Psoas muscle (tissue), 8 donors: ENCODE results near the gene SLC35G2. TPM values are rescaled to one million over a fixed set of nuclear protein-coding genes. Genes with fewer than 3 reads are reported as not detected.

Experiments
- ATAC-seq, 4 donors: fragments of 200-7000 bp; cut with Tn5 transposase; one replicate each; pipeline ENCODE4 v1.9.1; 2020; ENCODE audit warnings: moderate library complexity in 3 of 4, mild to moderate bottlenecking in 2 of 4
- DNase-seq, 2 donors: peaks; one replicate each; pipeline ENCODE4 v3.0.0-alpha.2; 2020
- H3K27ac ChIP-seq: fragments of 200-600 bp; one replicate; pipeline ENCODE4 v1.8.0; 2022
- H3K27me3 ChIP-seq, 3 donors: fragments of 200-600 bp in 1 of 3; one replicate each; pipeline versions ENCODE4 v1.6.1 to v1.8.0; 2013 to 2022; ENCODE audit warnings: low read length in 2 of 3, mild to moderate bottlenecking in 2 of 3, moderate library complexity in 1 of 3; ENCODE audit not compliant: insufficient read depth in 3 of 3
- H3K36me3 ChIP-seq, 2 donors: fragments of 200-600 bp in 1 of 2; one replicate each; pipeline versions ENCODE4 v1.6.1 to v1.8.0; 2013 to 2022; ENCODE audit warnings: low read depth in 1 of 2, mild to moderate bottlenecking in 1 of 2, moderate library complexity in 1 of 2; ENCODE audit not compliant: insufficient read depth in 1 of 2
- H3K4me1 ChIP-seq: fragments of 200-600 bp; one replicate; pipeline ENCODE4 v1.8.0; 2022
- H3K4me3 ChIP-seq: fragments of 200-600 bp; one replicate; pipeline ENCODE4 v1.8.0; 2022; ENCODE audit warnings: mild to moderate bottlenecking
- H3K9me3 ChIP-seq: fragments of 200-600 bp; one replicate; pipeline ENCODE4 v1.8.0; 2022
- WGBS, 3 donors: extraction: QIAGEN DNeasy Blood & Tissue Kit; methylation state at CpG; one replicate each; pipeline versions ENCODE4 v1.1.6 to v1.1.7; 2013; 5-methylcytosine and 5-hydroxymethylcytosine counted together
- intact Hi-C, 2 donors: fragments of 100-400 bp; cut with DNase I; formaldehyde crosslinking; loops; one replicate each; pipeline versions ENCODE4 v1.11.0 to v1.14.2; 2022
- polyA plus RNA-seq, 3 donors: library from polyadenylated mRNA; stranded (reverse); fragments of 200-250 nt; gene quantifications; one replicate each; pipeline ENCODE4 v1.2.3, GENCODE V29; 2013
- total RNA-seq, 4 donors: library from RNA; stranded (reverse); fragmentation: NEBNext Ultra II Directional in 2 of 4; extraction: Animal tissue kit (Norgen Biotek cat#: 25700) in 2 of 4; gene quantifications; one replicate each; pipeline versions ENCODE4 v1.2.1 to v1.2.4, GENCODE V29; 2021 to 2023
- TF ChIP-seq, protein P1 (sequence below): fragments of 200-600 bp; IDR thresholded peaks from one replicate; pipeline ENCODE4 v1.8.0; 2022; ENCODE audit warnings: antibody characterized with exemption
- donor health status: healthy with polysubstance abuse.
- donor health status: DM: no; HTN: no; CAD: no; lungs with moderate emphysema.
- donor health status: Bipolar disorder and iron deficiency.
- donor health status: healthy.
- donor health status: DM: yes; HTN: yes; CAD: no.
- donor health status: DM: no; HTN: no; CAD: no.
- donor health status: DM: no; HTN: no; CAD: no.
- donor health status: DM: yes; HTN: yes; CAD: no.

The SLC35G2 gene
- total and polyA plus RNA-seq, 7 donors, result 0.69 to 2.5 (median 1.5) TPM

DNA sequence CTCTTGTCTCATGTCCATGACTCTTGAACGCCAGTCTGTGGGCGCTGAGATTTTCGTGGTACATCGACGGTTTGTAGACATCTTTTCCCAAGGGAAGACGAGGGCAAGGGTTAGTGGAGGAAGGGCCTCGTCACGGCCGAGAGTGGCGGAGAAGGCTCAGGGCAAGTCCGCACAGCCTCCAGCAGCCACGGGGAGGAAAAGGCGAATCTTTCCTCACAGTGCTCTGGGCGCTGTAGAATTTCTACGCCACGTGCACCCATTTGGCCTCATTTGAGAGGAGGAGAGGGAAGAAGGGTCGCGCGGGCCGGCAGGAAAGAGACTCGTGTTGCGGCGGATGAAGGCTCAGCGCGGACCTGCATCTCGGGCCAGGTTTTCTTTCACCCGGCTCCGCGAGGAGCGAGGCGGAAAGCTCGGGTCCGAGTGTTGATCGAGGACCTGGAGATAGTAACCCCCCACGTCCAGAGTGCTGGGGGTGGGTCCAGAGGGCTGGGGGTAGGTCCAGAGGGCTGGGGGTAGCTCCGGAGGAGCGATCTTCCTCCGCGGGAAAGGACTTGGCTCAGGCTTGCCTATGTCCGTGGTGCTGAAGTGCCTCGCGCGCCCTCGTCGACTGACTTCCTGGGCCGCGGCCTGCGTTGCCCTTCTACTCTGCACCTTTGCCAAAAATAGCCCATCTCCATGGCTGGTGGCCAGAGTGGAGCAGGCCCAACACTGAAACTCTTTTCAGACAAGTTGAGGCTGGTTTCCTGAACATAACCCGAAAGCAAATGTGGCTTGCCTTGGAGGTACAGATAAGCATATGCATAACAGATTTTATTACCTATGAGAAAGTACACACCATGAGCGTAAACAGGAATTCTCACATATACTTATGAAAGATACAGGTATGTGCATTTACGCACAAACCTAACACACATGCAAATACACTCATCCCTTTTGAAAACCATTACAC is 1.1 kb downstream of the SLC35G2 start:
- Histone ChIP-seq H3K36me3 (no peaks in the 10 kb centered on the region), H3K4me3 (peak overlapping the region; percentile 86), H3K4me1 (peaks cover 6% of the 10 kb centered on the region), H3K9me3 (peaks cover 11% of the 10 kb centered on the region), H3K27ac (peak overlapping the region; percentile 64), H3K27me3 (peaks cover 0 to 29% (median 2%) of the 10 kb centered on the region in 3 donors)
- DNase-seq (peak; percentile 59 to 70), ATAC-seq (peak; percentile 68 to 73 (median 72))
- intact Hi-C loops, result loop anchor here in 1 of 2 donors (1.0 kb wide), 1 partner anchor 194 kb away; no protein-coding TSS in a partner anchor
- 7 to 8% (median 7%) methylated on average over 48 to 51 of the region's 51 CpGs for WGBS, 3 donors
- TF ChIP-seq, protein P1, sequence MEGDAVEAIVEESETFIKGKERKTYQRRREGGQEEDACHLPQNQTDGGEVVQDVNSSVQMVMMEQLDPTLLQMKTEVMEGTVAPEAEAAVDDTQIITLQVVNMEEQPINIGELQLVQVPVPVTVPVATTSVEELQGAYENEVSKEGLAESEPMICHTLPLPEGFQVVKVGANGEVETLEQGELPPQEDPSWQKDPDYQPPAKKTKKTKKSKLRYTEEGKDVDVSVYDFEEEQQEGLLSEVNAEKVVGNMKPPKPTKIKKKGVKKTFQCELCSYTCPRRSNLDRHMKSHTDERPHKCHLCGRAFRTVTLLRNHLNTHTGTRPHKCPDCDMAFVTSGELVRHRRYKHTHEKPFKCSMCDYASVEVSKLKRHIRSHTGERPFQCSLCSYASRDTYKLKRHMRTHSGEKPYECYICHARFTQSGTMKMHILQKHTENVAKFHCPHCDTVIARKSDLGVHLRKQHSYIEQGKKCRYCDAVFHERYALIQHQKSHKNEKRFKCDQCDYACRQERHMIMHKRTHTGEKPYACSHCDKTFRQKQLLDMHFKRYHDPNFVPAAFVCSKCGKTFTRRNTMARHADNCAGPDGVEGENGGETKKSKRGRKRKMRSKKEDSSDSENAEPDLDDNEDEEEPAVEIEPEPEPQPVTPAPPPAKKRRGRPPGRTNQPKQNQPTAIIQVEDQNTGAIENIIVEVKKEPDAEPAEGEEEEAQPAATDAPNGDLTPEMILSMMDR, result no peak

- 65 to 75% (median 67%) methylated on average over 1 of the region's 1 CpG for WGBS, 3 donors
- TF ChIP-seq, protein P1, result no peak
- ATAC-seq (no peak), DNase-seq (no peak)
- no peak overlapping the region for H3K4me3 ChIP-seq
- peaks cover 0 to 2% (median 0%) of the 10 kb centered on the region in 3 donors for H3K27me3 ChIP-seq
- peaks cover 11% of the 10 kb centered on the region for H3K4me1 ChIP-seq
- no peak overlapping the region for H3K27ac ChIP-seq
- intact Hi-C loops, result no loop called here
- no peaks in the 10 kb centered on the region for H3K9me3 ChIP-seq
- H3K36me3 ChIP-seq, result no peaks in the 10 kb centered on the region
These were observed 12.5 kb downstream of the SLC35G2 start for GRCh38 chr3:136831461-136831860.

GRCh38 chr3:136835089-136835812 is 16.3 kb downstream of the SLC35G2 start:
- Histone ChIP-seq H3K9me3 (no peaks in the 10 kb centered on the region), H3K4me3 (no peak overlapping the region), H3K27ac (no peak overlapping the region), H3K4me1 (peaks cover 29% of the 10 kb centered on the region), H3K36me3 (peaks cover 0 to 3% of the 10 kb centered on the region in 2 donors), H3K27me3 (peaks cover 0 to 2% (median 0%) of the 10 kb centered on the region in 3 donors)
- 72 to 83% (median 75%) methylated on average over 1 of the region's 1 CpG for WGBS, 3 donors
- DNase-seq (no peak), ATAC-seq (no peak)
- intact Hi-C loops, result no loop called here
- TF ChIP-seq, protein P1, result no peak

- WGBS, 3 donors, result 38 to 46% (median 43%) methylated on average over 3 of the region's 3 CpGs
- Histone ChIP-seq H3K9me3 (no peaks in the 10 kb centered on the region), H3K36me3 (peaks cover 0 to 3% of the 10 kb centered on the region in 2 donors), H3K4me3 (no peak overlapping the region), H3K4me1 (peaks cover 29% of the 10 kb centered on the region), H3K27ac (no peak overlapping the region), H3K27me3 (peaks cover 0 to 2% (median 0%) of the 10 kb centered on the region in 3 donors)
- ATAC-seq (peak in 2 of 4 donors; percentile 31 to 32), DNase-seq (no peak)
- intact Hi-C loops, result no loop called here
- TF ChIP-seq, protein P1, result no peak
These were observed 17.0 kb downstream of the SLC35G2 start for GRCh38 chr3:136835813-136836510.
